Measurements from ENCODE around the gene NR2E3.

GRCh38 chr15:71773206-71773859 is 37.0 kb upstream of the NR2E3 start:
- TF ChIP-seq EZH2 (IDR thresholded peaks at IDR 0.05; ENCODE audit: low read length, unreplicated experiment) (no peak), CTCF (conservative IDR thresholded peaks at IDR 0.05; ENCODE audit: low read depth, low read length) (no peak)
